ENCODE results near the gene SPACA9.

Gene SPACA9

GRCh38 chr9:132883349-132884294, 4.9 kb downstream of the SPACA9 start:
- Histone ChIP-seq H3K36me3 (ENCODE audit: control insufficient read depth, insufficient read depth, low read length) (no peaks in the 10 kb centered on the region), H3K9me3 (ENCODE audit: control insufficient read depth, insufficient read depth, low read length) (no peaks in the 10 kb centered on the region), H3K9ac (ENCODE audit: low read depth, low read length) (no peak overlapping the region), H3K27me3 (ENCODE audit: control insufficient read depth, insufficient read depth, low read length) (peaks cover 6% of the 10 kb centered on the region), H3K4me1 (ENCODE audit: control insufficient read depth, insufficient read depth, low read length) (no peaks in the 10 kb centered on the region), H3K4me3 (ENCODE audit: low read depth, low read length) (no peak overlapping the region)

GRCh38 chr9:132885720-132886333, 7.1 kb downstream of the SPACA9 start:
- Histone ChIP-seq H3K4me3 (ENCODE audit: low read depth, low read length) (no peak overlapping the region), H3K9ac (ENCODE audit: low read depth, low read length) (no peak overlapping the region), H3K27me3 (ENCODE audit: control insufficient read depth, insufficient read depth, low read length) (no peaks in the 10 kb centered on the region), H3K4me1 (ENCODE audit: control insufficient read depth, insufficient read depth, low read length) (no peaks in the 10 kb centered on the region), H3K9me3 (ENCODE audit: control insufficient read depth, insufficient read depth, low read length) (no peaks in the 10 kb centered on the region), H3K36me3 (ENCODE audit: control insufficient read depth, insufficient read depth, low read length) (no peaks in the 10 kb centered on the region)

- Histone ChIP-seq H3K4me3 (ENCODE audit: low read depth, low read length) (no peak overlapping the region), H3K36me3 (ENCODE audit: control insufficient read depth, insufficient read depth, low read length) (no peaks in the 10 kb centered on the region), H3K9me3 (ENCODE audit: control insufficient read depth, insufficient read depth, low read length) (no peaks in the 10 kb centered on the region), H3K9ac (ENCODE audit: low read depth, low read length) (no peak overlapping the region), H3K4me1 (ENCODE audit: control insufficient read depth, insufficient read depth, low read length) (no peaks in the 10 kb centered on the region), H3K27me3 (ENCODE audit: control insufficient read depth, insufficient read depth, low read length) (no peaks in the 10 kb centered on the region)
Measured at GRCh38 chr9:132886334-132886725, 7.6 kb downstream of the SPACA9 start.

- no peak overlapping the region for H3K4me3 ChIP-seq (ENCODE audit: low read depth, low read length)
- H3K9me3 ChIP-seq (ENCODE audit: control insufficient read depth, insufficient read depth, low read length): no peaks in the 10 kb centered on the region
- H3K27me3 ChIP-seq (ENCODE audit: control insufficient read depth, insufficient read depth, low read length): no peaks in the 10 kb centered on the region
- H3K36me3 ChIP-seq (ENCODE audit: control insufficient read depth, insufficient read depth, low read length): no peaks in the 10 kb centered on the region
- H3K9ac ChIP-seq (ENCODE audit: low read depth, low read length): no peak overlapping the region
- H3K4me1 ChIP-seq (ENCODE audit: control insufficient read depth, insufficient read depth, low read length): no peaks in the 10 kb centered on the region
Measured at GRCh38 chr9:132887181-132888120, 8.8 kb downstream of the SPACA9 start.

GRCh38 chr9:132888151-132888550, 9.5 kb downstream of the SPACA9 start:
- H3K36me3 ChIP-seq (ENCODE audit: control insufficient read depth, insufficient read depth, low read length): no peaks in the 10 kb centered on the region
- H3K27me3 ChIP-seq (ENCODE audit: control insufficient read depth, insufficient read depth, low read length): no peaks in the 10 kb centered on the region
- H3K4me1 ChIP-seq (ENCODE audit: control insufficient read depth, insufficient read depth, low read length): peaks cover 4% of the 10 kb centered on the region
- no peaks in the 10 kb centered on the region for H3K9me3 ChIP-seq (ENCODE audit: control insufficient read depth, insufficient read depth, low read length)
- H3K4me3 ChIP-seq (ENCODE audit: low read depth, low read length): no peak overlapping the region
- H3K9ac ChIP-seq (ENCODE audit: low read depth, low read length): no peak overlapping the region

- Histone ChIP-seq H3K9ac (ENCODE audit: low read depth, low read length) (no peak overlapping the region), H3K9me3 (ENCODE audit: control insufficient read depth, insufficient read depth, low read length) (no peaks in the 10 kb centered on the region), H3K36me3 (ENCODE audit: control insufficient read depth, insufficient read depth, low read length) (peaks cover 12% of the 10 kb centered on the region), H3K4me3 (ENCODE audit: low read depth, low read length) (no peak overlapping the region), H3K27me3 (ENCODE audit: control insufficient read depth, insufficient read depth, low read length) (no peaks in the 10 kb centered on the region), H3K4me1 (ENCODE audit: control insufficient read depth, insufficient read depth, low read length) (peaks cover 4% of the 10 kb centered on the region)
Measured at GRCh38 chr9:132892400-132892799, 13.7 kb downstream of the SPACA9 start.

- Histone ChIP-seq H3K27me3 (ENCODE audit: control insufficient read depth, insufficient read depth, low read length) (no peaks in the 10 kb centered on the region), H3K36me3 (ENCODE audit: control insufficient read depth, insufficient read depth, low read length) (peaks cover 13% of the 10 kb centered on the region), H3K4me3 (ENCODE audit: low read depth, low read length) (no peak overlapping the region), H3K9me3 (ENCODE audit: control insufficient read depth, insufficient read depth, low read length) (no peaks in the 10 kb centered on the region), H3K4me1 (ENCODE audit: control insufficient read depth, insufficient read depth, low read length) (peaks cover 4% of the 10 kb centered on the region), H3K9ac (ENCODE audit: low read depth, low read length) (no peak overlapping the region)
Measured at GRCh38 chr9:132894346-132894745, 15.6 kb downstream of the SPACA9 start.

GRCh38 chr9:132894862-132895835, 16.5 kb downstream of the SPACA9 start:
- H3K36me3 ChIP-seq (ENCODE audit: control insufficient read depth, insufficient read depth, low read length): peaks cover 13% of the 10 kb centered on the region
- H3K27me3 ChIP-seq (ENCODE audit: control insufficient read depth, insufficient read depth, low read length): no peaks in the 10 kb centered on the region
- no peak overlapping the region for H3K9ac ChIP-seq (ENCODE audit: low read depth, low read length)
- no peak overlapping the region for H3K4me3 ChIP-seq (ENCODE audit: low read depth, low read length)
- no peaks in the 10 kb centered on the region for H3K9me3 ChIP-seq (ENCODE audit: control insufficient read depth, insufficient read depth, low read length)
- peaks cover 4% of the 10 kb centered on the region for H3K4me1 ChIP-seq (ENCODE audit: control insufficient read depth, insufficient read depth, low read length)

GRCh38 chr9:132896264-132896663, 17.6 kb downstream of the SPACA9 start:
- no peak overlapping the region for H3K4me3 ChIP-seq (ENCODE audit: low read depth, low read length)
- peaks cover 22% of the 10 kb centered on the region for H3K36me3 ChIP-seq (ENCODE audit: control insufficient read depth, insufficient read depth, low read length)
- no peak overlapping the region for H3K9ac ChIP-seq (ENCODE audit: low read depth, low read length)
- H3K9me3 ChIP-seq (ENCODE audit: control insufficient read depth, insufficient read depth, low read length): no peaks in the 10 kb centered on the region
- H3K27me3 ChIP-seq (ENCODE audit: control insufficient read depth, insufficient read depth, low read length): no peaks in the 10 kb centered on the region
- peaks cover 4% of the 10 kb centered on the region for H3K4me1 ChIP-seq (ENCODE audit: control insufficient read depth, insufficient read depth, low read length)

GRCh38 chr9:132896906-132897305, 18.2 kb downstream of the SPACA9 start:
- Histone ChIP-seq H3K4me1 (ENCODE audit: control insufficient read depth, insufficient read depth, low read length) (peaks cover 4% of the 10 kb centered on the region), H3K36me3 (ENCODE audit: control insufficient read depth, insufficient read depth, low read length) (peaks cover 25% of the 10 kb centered on the region)

More at GRCh38 chr9:132896906-132897305, 18.2 kb downstream of the SPACA9 start:
- H3K9me3 ChIP-seq (ENCODE audit: control insufficient read depth, insufficient read depth, low read length): no peaks in the 10 kb centered on the region
- H3K27me3 ChIP-seq (ENCODE audit: control insufficient read depth, insufficient read depth, low read length): no peaks in the 10 kb centered on the region
- H3K9ac ChIP-seq (ENCODE audit: low read depth, low read length): no peak overlapping the region
- no peak overlapping the region for H3K4me3 ChIP-seq (ENCODE audit: low read depth, low read length)
